GM12878 (cell line): ENCODE data around the gene FZD10. TPM values are rescaled to one million over a fixed set of nuclear protein-coding genes. Genes with fewer than 3 reads are reported as not detected.

Experiments
- ATAC-seq: fragments of 200-7000 bp; cut with Tn5 transposase; 3 replicates; pipeline ENCODE4 v1.9.1; 2020; ENCODE audit warnings: mild to moderate bottlenecking, moderate library complexity
- BruUV-seq: library from RNA; stranded (reverse); fragments of 400-500 nt; replicated peaks from 2 replicates; lab custom pipeline; 2021; lab: Mats Ljungman, UMichigan
- CTCF ChIA-PET: fragments of 300-600 bp; sonication (Branson Sonifier 250); formaldehyde crosslinking; extraction: SDS; loops from one replicate; lab custom pipeline; 2021; ENCODE audit warnings: inconsistent platforms; lab: Yijun Ruan, JAX
- POLR2A ChIA-PET: fragments of 350-600 bp; formaldehyde crosslinking; extraction: SDS; loops from one replicate; lab custom pipeline; 2021; ENCODE audit warnings: inconsistent platforms; lab: Charles Lee
- RAD21 ChIA-PET: fragments of 300-600 bp; sonication (Branson Sonifier 250); formaldehyde crosslinking; loops from one replicate; lab custom pipeline; 2023; ENCODE audit warnings: antibody characterized with exemption; ENCODE audit not compliant: unreplicated experiment; lab: Charles Lee
- SMC1A ChIA-PET: fragments of 300-600 bp; sonication (Branson Sonifier 250); formaldehyde crosslinking; loops from one replicate; lab custom pipeline; 2023; ENCODE audit not compliant: unreplicated experiment, uncharacterized antibody; lab: Charles Lee
- DNase-seq: peaks from one replicate; pipeline ENCODE4 v3.0.0-alpha.2; 2011; ENCODE audit warnings: low read depth, low spot score
- FAIRE-seq: peaks from 3 replicates; lab custom pipeline; 2011; peaks lifted over from hg19 to GRCh38; lab: Jason Lieb, UNC
- H2AFZ ChIP-seq: 2 replicates; pipeline ENCODE4 v1.6.0; 2011; ENCODE audit warnings: low read depth, low read length, control low read depth; ENCODE audit not compliant: control insufficient read depth
- H3K27ac ChIP-seq: 2 replicates; pipeline ENCODE4 v1.5.1; 2011; ENCODE audit warnings: control low read depth; ENCODE audit not compliant: control insufficient read depth, insufficient read depth
- H3K27me3 ChIP-seq, 2 experiments: replicated peaks in 1 of 2; 2 replicates each; pipeline versions ENCODE4 v1.6.0 to v1.6.1; 2011; ENCODE audit warnings: low read length in 1 of 2; ENCODE audit not compliant: control insufficient read depth in 2 of 2, insufficient read depth in 2 of 2
- H3K36me3 ChIP-seq, 2 experiments: 2 replicates each; pipeline ENCODE4 v1.5.1; 2011; ENCODE audit warnings: low read length in 1 of 2; ENCODE audit not compliant: control insufficient read depth in 2 of 2, insufficient read depth in 2 of 2
- H3K4me1 ChIP-seq: 2 replicates; pipeline ENCODE4 v1.6.1; 2011; ENCODE audit warnings: mild to moderate bottlenecking, low read length, moderate library complexity, mixed read lengths; ENCODE audit not compliant: control insufficient read depth, insufficient read depth
- H3K4me2 ChIP-seq: 2 replicates; pipeline ENCODE4 v1.6.0; 2011; ENCODE audit warnings: control low read depth; ENCODE audit not compliant: control insufficient read depth, insufficient read depth
- H3K4me3 ChIP-seq: fragments of 200-600 bp; sonication (generic); 2 replicates; pipeline ENCODE4 v1.5.1; 2016
- H3K79me2 ChIP-seq: 2 replicates; pipeline ENCODE4 v1.6.0; 2011; ENCODE audit warnings: low read length; ENCODE audit not compliant: control insufficient read depth, insufficient read depth
- H3K9ac ChIP-seq: 2 replicates; pipeline ENCODE4 v1.8.0; 2011; ENCODE audit warnings: low read length, control low read depth, mixed read lengths; ENCODE audit not compliant: control insufficient read depth, insufficient read depth
- H3K9me3 ChIP-seq: replicated peaks from 3 replicates; pipeline ENCODE4 v1.5.1; 2011; ENCODE audit warnings: mild to moderate bottlenecking, low read length; ENCODE audit not compliant: control insufficient read depth, insufficient read depth
- H4K20me1 ChIP-seq: 2 replicates; pipeline ENCODE4 v1.6.0; 2011; ENCODE audit not compliant: control insufficient read depth, insufficient read depth
- BACH1 ChIP-seq: fragments of 450-650 bp; IDR thresholded peaks from 2 replicates; pipeline ENCODE4 v1.6.1; 2017; ENCODE audit warnings: mild to moderate bottlenecking, borderline replicate concordance
- CBFB ChIP-seq: IDR thresholded peaks from 2 replicates; pipeline ENCODE4 v1.6.1; 2016; ENCODE audit warnings: antibody characterized with exemption, low read depth
- GABPA ChIP-seq: IDR thresholded peaks from 2 replicates; pipeline ENCODE4 v1.6.1; 2014; ENCODE audit warnings: antibody characterized with exemption, low read depth, mild to moderate bottlenecking, inconsistent platforms
- MEF2A ChIP-seq: IDR thresholded peaks from 2 replicates; pipeline ENCODE4 v1.6.1; 2011; ENCODE audit warnings: low read depth, mild to moderate bottlenecking, low read length, moderate library complexity; ENCODE audit not compliant: insufficient read depth
- MTA3 ChIP-seq: IDR thresholded peaks from 2 replicates; pipeline ENCODE4 v1.6.1; 2012; ENCODE audit warnings: low read length, inconsistent platforms, borderline replicate concordance
- MXI1 ChIP-seq: fragments of 150-350 bp; IDR thresholded peaks from 2 replicates; pipeline ENCODE4 v1.6.1; 2011; ENCODE audit warnings: low read depth, mild to moderate bottlenecking, inconsistent platforms, low read length, improper control_type of control experiment
- NR2C2 ChIP-seq: IDR thresholded peaks from 2 replicates; pipeline ENCODE4 v1.6.1; 2011; ENCODE audit warnings: borderline replicate concordance, low read depth; ENCODE audit not compliant: control insufficient read depth, insufficient read length
- NRF1 ChIP-seq: conservative IDR thresholded peaks from 2 replicates; pipeline ENCODE4 v1.6.1; 2011; ENCODE audit warnings: mild to moderate bottlenecking, low read depth, low read length, improper control_type of control experiment
- TARDBP ChIP-seq: IDR thresholded peaks from 2 replicates; pipeline ENCODE4 v1.6.1; 2016; ENCODE audit warnings: borderline replicate concordance
- WGBS: methylation state at CpG from one replicate; pipeline ENCODE4 v1.1.6; 2016; ENCODE audit warnings: low lambda C conversion rate; ENCODE audit not compliant: insufficient replicate concordance, insufficient coverage; ENCODE audit errors: missing lambda C conversion rate; 5-methylcytosine and 5-hydroxymethylcytosine counted together
- in situ Hi-C: fragments of 300-500 bp; cut with MboI; formaldehyde crosslinking; loops from 9 replicates; pipeline ENCODE4 v1.14.3; 2018; ENCODE audit warnings: mixed read lengths
- intact Hi-C: fragments of 100-400 bp; cut with micrococcal nuclease; formaldehyde crosslinking; loops from one replicate; pipeline ENCODE4 v1.14.2; 2022; ENCODE audit not compliant: unreplicated experiment
- polyA plus RNA-seq, 11 experiments: library from polyadenylated mRNA; depleted of rRNA in 4 of 11; unstranded in 6 of 11; stranded (reverse) in 5 of 11; fragments of >200 nt; fragmentation: Nextera tagmentation in 4 of 11; fragmentation: Illumina TruSeq in 1 of 11; extraction: Ambion mirVana in 4 of 11; extraction: Trizol in 1 of 11; gene quantifications; 1 replicate in 1 of 11; 2 replicates in 10 of 11; pipeline versions ENCODE4 v1.2.1 to v1.2.3, GENCODE V29; 2011 to 2016; ENCODE audit warnings: inconsistent platforms in 2 of 11, missing spikeins in 2 of 11, low read depth in 1 of 11
- total RNA-seq, 4 experiments: library from RNA; depleted of rRNA in 3 of 4; stranded (reverse); fragments of >200 nt in 3 of 4; fragmentation: Illumina TruSeq in 1 of 4; extraction: Trizol in 1 of 4; gene quantifications; 2 replicates each; pipeline versions ENCODE4 v1.2.1 to v1.2.3, GENCODE V29; 2013 to 2021
- TF ChIP-seq, protein P1 (sequence below), 3 experiments: IDR thresholded peaks in 2 of 3; conservative IDR thresholded peaks in 1 of 3; 2 replicates each; pipeline ENCODE4 v1.5.1; 2011; ENCODE audit warnings: low read depth in 3 of 3, low read length in 3 of 3, mild to moderate bottlenecking in 3 of 3, control low read depth in 2 of 3, moderate library complexity in 2 of 3, inconsistent platforms in 1 of 3, mixed read lengths in 1 of 3; ENCODE audit not compliant: control insufficient read depth in 2 of 3, insufficient read depth in 1 of 3; ENCODE audit errors: extremely low read depth in 1 of 3

Gene FZD10
- total and polyA plus RNA-seq, 10 of the 15 experiments (the other 5 are each of a cell fraction or from before 2014, with no cell fraction given) = not detected

DNA sequence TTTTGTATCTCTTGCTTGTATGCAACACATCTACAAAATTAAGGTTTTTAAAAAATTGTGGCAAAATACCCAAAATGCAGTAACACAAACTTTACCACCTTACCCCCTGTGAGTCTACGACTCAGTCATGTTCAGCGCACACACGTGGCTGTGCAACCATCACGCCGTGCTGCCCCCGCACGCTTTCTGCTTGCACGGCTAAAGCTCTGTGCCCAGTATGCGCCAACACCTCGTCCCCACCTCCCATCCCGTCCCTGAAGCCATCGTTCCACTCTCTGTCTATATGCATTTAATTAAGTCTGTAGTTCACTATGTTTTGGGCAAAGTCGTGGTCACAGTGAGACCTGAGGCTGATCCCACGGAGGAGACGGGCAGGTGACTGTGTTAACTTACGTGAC is 36.4 kb downstream of the FZD10 start (continued):
- no peak for TF ChIP-seq MXI1
- TF ChIP-seq NR2C2 = no peak
- TF ChIP-seq CBFB = no peak
- TF ChIP-seq, protein P1, sequence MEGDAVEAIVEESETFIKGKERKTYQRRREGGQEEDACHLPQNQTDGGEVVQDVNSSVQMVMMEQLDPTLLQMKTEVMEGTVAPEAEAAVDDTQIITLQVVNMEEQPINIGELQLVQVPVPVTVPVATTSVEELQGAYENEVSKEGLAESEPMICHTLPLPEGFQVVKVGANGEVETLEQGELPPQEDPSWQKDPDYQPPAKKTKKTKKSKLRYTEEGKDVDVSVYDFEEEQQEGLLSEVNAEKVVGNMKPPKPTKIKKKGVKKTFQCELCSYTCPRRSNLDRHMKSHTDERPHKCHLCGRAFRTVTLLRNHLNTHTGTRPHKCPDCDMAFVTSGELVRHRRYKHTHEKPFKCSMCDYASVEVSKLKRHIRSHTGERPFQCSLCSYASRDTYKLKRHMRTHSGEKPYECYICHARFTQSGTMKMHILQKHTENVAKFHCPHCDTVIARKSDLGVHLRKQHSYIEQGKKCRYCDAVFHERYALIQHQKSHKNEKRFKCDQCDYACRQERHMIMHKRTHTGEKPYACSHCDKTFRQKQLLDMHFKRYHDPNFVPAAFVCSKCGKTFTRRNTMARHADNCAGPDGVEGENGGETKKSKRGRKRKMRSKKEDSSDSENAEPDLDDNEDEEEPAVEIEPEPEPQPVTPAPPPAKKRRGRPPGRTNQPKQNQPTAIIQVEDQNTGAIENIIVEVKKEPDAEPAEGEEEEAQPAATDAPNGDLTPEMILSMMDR (IDR thresholded peaks at IDR 0.05 in 2 of 3, conservative IDR thresholded peaks at IDR 0.05 in 1 of 3; ENCODE audit: control insufficient read depth in 2 of 3, extremely low read depth in 1 of 3, insufficient read depth in 1 of 3, low read depth in 3 of 3, low read length in 3 of 3) = no peak
- TF ChIP-seq, all 136 proteins: peak for 0

DNA sequence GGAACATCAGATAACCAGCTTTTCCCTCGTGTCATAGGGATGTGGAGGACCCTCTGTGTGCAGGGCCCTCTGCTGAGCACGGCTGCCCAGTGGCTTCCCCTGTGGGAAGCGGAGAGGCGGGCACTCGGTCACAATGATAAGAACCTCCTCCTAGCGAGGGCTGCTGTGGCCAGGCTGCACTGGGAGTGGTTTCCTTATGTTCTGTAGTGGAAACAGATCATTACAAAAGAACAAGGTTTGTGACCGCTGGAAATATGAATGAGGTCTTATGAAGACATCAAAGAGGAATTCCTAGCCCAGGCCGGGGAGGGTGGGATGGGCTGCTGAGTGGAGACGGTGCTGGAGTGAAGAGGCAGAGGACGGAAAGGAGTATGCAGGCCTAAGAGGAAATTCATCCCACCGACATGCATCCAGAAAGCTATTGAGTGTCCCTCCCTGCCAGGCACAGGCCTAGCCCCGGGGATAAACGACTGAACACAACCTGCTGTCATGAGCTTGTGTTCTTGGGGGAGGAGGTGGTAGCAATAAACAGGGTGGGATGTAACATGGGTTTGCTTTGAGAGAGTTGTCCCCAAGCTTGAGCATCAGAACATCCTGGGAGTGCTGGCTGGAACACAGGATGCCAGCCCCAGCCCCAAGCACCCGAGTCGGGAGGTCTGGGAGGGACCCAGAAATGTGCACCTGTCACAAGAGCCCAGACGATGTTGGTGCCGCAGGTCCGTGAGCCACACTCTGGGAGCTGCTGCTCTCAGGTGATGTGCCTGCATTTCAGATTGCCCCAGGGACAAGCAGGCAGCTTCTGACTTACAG is 37.5 kb downstream of the FZD10 start:
- FAIRE-seq (no peak), DNase-seq (no peak), ATAC-seq (no peak)
- Histone ChIP-seq H3K27ac (no peak overlapping the region), H3K9ac (no peak overlapping the region), H2AFZ (no peak overlapping the region), H3K4me1 (no peaks in the 10 kb centered on the region), H4K20me1 (no peaks in the 10 kb centered on the region), H3K27me3 (no peaks in the 10 kb centered on the region), H3K4me3 (no peak overlapping the region), H3K36me3 (no peaks in the 10 kb centered on the region), H3K9me3 (no peaks in the 10 kb centered on the region), H3K4me2 (no peak overlapping the region), H3K79me2 (no peaks in the 10 kb centered on the region)
- in situ Hi-C loops (no loop called here), intact Hi-C loops (no loop called here)
- ChIA-PET CTCF (no interaction called here), POLR2A (no interaction called here), SMC1A (no interaction called here), RAD21 (no interaction called here)
- no TSS peak for BruUV-seq
- TF ChIP-seq NRF1 (no peak), MEF2A (no peak), TARDBP (no peak), BACH1 (no peak), GABPA (no peak), MTA3 (no peak)
- WGBS = 18% methylated on average over 18 of the region's 18 CpGs
